NCI-H2171 treated with DMSO at 0.1 percent for 48 hours (cell line): Measurements from ENCODE around the gene CDKAL1.
A peak's percentile ranks its signal among the peaks of the same experiment; 100 is the strongest.
"Not testable (repeated sequence)": the region's sequence is repeated elsewhere in the genome, so short reads cannot be mapped to it uniquely, and the experiment has no call there.

Experiments used
- DNase-seq: peaks from one replicate; lab custom pipeline; 2025; lab: John Stamatoyannopoulos, UW

The CDKAL1 gene

DNA sequence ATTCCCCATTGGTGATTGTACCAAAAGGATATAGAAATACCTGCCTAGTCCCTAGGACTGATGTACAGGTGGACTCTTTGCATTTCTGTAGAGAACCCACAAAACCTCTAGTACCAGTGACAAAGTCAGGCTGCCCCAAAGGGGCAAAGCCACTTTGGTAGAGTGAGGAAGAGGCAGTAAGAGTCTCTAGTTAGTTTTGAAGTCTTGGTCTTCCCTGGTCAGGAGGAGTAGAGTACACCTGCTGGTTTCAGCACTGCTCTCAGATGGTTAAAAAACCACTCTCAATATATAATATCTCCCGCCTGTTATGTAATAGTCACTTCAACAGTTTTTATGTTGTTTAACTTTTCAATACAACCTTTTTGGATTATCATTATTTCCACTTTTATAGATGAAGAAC lies 344.9 kb downstream of the CDKAL1 start:
- no peak for DNase-seq

DNA sequence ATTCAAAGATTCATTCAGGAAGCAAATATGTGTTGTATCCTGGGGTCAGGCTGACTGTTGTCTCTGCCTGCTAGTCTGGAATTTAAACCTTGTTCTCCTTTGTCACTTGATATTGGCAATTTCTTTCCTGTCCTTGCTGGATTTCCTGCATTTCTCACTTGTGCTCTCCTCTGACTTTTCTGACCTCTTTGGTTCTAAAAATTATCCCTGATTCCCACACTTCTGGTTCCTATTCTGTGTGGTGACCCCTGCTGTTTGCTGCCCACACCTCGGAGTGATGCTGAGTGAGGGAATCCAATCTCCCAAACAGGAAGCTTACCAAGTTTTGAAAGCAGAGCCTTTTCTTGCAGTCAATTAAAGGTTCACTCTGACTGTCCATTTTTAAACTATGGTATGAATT lies 345.3 kb downstream of the CDKAL1 start:
- no peak for DNase-seq

DNA sequence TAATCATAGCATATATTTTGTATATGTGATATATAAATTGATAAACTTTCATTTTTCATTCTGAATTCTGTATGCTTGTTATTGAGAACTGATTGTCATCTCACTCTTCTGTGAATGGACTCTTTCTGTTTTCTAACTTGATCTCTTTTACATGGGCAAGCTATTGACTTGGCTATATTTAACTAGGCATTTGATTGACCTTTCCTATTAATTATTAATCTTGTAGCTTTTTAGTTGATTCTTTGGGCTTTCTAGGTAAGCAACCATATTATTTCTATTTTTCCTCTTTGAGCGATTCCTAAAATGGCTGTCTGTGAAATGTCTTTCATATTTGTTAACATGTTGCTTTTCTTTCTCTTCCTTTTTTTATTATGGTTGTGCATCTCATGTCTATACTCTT lies 347.1 kb downstream of the CDKAL1 start:
- no peak for DNase-seq

DNA sequence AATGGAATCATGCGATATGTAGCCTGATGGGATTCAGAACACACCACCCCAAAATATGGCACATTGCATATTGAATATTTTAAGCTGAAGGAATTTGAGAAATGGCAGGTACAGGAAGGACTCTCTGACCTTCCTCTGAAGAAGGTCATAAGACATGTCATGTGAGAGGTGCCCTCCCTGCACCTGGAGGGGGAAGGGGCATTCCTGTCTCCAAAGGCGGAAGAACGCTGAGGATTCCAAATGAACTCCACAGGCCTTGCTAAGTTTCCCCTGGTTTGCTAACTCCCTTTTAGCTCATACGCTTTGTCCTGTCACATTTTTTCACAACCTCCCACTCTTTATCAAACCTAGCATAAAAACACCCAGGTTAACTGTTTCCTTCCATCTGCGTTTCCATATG lies 347.8 kb downstream of the CDKAL1 start:
- peak; percentile 89 for DNase-seq

DNA sequence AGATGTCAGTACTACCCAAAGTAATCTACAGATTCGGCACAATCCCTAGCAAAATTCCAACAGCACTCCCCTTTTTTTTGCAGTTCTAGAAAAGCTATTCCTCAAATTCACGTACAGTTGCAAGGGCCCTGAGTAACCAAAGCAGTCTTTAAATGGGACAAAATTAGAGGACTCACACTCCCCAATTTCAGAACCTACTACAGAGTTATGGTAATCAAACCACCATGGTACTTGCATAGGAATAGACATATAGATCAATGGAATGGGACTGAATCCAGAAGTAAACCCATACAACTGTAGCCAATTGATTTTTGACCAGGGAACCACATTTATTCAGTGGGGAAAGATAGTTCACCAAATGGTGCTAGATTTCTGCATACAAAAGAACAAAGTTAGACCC lies 350.8 kb downstream of the CDKAL1 start:
- DNase-seq, result no peak

DNA sequence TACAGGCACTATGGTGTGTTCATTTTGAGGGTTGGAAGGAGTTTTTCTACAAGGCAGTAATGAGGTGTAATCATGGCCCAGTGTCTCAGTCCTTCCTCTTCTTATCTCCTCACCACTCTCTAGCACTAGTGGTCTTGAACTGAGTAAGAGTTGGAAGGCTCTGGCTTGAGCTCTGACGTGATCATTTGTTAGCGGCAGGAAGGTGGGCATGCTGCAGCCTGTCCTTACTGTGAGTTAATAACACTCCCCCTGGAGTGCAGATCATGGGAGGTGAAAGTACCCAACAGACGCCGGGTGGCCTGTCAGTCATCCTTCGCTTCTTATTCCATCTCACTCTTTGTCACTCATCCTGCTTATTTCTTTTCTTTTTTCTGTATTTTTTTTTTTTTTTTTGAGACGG lies 356.9 kb downstream of the CDKAL1 start:
- peak; percentile 74 for DNase-seq

DNA sequence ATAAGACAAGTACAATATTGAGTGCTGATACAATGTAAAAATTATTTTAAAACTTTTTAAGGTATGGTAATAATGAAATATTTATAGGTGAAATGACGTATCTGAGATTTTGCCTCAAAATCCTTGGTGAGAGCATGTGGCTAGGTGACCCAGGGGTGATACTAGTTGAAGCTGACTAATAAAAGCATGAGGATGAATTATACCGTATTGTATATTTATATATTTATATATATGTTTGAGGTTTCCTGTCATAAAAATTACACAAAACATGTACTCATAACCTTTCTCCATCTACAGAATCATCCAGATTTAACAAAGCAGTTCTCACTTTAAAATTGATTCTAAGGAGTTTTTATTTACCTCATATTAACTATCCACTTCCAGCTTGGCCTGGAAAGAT lies 358.1 kb downstream of the CDKAL1 start:
- DNase-seq, result no peak

DNA sequence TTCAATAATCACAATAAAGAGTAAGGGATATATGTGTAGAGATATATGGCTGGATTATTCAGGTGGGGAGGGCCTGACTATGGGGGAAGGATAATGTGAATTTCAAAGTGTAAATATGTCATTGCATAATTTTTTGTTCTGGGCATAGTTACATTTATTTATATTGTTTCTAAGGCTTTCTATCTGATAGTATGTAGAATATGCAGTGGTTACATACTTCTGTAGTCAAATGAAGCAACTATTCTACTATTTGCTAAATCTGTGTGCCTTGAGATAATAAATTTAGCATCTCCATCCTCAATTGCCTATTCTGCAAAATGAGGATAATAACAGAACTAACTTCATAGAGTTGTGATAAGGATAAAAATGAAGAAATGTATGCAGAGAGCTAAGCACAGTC lies 359.2 kb downstream of the CDKAL1 start:
- no peak for DNase-seq

DNA sequence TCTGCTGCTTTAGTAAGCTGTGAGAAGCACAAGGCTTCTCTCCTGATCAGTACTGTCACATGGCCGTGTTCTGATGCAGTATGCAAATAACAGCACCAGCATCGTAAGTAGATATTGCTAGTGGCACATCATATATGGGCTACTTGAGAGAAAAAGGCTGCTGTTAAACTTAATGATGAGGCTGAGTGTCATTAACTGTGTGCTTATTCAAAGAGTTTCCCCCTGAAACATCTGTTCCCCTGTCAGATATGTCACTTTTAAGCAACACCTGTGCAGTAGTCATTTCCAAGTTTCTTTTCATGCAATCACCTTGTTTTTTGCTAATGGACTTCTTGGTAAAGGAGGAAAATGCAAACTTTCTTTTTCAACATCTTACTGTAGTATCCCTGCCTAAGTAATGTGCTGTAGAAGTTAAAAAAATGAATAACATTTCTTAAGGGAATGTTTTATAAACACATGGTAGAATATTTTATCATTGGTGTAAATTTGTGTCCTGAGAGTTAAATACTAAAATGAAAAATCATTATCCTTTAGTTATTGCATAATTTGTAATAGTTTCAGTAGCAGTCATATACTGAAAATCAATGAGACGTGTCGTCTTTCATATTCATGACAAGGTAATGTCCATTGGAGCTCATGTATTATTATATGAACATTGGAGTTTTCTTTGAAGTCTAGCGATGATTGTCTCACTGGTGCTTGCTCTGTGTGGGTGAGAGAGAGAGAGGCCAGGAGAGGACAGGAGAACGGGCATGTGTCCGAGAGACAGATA lies 366.3 kb downstream of the CDKAL1 start:
- peak; percentile 92 for DNase-seq

DNA sequence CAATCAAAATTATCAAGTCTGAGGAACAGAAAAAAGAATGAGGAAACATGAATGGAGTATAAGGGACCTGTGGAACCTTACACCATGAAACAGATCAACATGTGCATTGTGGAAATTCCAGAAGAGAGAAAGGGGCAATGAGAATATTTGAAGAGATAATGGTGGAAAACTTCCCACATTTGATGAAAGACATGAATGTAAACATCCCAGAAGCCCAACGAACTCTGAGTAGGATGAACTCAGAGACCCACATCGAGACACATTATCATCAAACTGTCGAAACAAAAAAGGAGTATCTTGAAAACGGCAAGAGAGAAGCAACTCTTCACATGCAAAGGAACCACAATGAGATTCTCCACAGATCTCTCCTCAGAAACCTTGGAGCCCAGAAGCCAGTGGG lies 371.1 kb downstream of the CDKAL1 start:
- no peak for DNase-seq

DNA sequence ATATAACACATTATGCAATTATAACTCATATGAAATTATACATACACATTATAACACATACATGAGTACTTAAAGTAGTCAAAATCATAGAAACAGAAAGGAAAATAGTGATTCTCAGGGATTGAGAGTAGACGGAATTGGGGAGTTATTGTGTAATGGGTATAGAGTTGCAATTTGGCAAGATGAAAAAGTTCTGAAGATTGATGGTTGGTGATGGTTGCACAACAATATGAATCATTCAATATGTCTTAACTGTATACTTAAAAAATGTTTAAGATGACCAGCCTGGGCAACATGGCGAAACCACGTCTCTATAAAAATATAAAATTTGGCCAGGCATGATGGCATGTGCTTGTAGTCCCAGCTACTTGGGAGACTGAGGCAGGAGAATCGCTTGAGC lies 372.7 kb downstream of the CDKAL1 start:
- no peak for DNase-seq

DNA sequence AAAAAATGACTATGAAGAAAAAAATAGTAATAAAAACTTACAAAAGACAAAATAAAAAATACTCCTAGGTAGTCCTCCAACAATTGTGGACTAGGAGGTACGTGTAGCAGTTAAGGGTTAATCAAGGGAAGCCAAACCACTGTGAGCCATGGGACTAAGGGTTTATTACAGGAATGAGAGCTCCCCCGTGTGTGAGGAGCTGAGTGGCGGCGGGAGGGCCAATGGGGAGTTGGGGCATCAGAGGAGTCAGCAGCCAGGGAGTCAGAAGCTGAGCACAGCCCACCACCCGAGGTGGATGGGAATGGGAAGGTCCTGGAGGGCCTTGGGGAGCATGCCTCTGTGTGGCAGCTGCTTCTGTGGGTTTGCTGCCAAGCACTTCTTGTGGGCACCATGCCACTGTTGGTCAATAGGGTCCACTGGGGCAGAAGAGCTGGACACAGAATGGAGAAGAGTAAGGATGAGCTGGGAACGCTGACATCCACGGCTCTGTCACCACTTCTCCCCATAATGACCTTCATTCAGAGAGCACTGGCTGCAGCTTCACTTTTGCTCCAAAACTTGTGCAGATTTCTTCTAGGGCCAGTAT lies 373.3 kb downstream of the CDKAL1 start:
- DNase-seq, result no peak

DNA sequence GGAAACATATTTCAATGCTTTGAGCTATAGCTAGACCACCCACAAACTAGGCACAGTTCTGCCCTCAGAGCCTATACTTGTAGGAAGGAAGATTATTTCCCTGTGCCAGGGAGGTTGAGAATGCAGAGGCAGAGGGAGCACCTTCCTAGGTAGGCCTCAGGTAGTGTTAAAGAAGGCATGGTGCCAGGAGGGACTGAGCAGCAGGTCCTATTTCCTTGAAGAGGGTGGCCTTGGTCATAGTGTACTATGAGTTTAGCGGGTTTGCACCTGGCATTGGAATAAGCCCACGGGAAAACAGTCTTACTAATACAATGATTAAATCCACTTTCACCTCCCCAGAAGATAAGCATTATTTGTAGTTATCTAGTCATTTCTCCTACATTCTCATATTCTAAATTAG lies 375.4 kb downstream of the CDKAL1 start:
- DNase-seq, result no peak

DNA sequence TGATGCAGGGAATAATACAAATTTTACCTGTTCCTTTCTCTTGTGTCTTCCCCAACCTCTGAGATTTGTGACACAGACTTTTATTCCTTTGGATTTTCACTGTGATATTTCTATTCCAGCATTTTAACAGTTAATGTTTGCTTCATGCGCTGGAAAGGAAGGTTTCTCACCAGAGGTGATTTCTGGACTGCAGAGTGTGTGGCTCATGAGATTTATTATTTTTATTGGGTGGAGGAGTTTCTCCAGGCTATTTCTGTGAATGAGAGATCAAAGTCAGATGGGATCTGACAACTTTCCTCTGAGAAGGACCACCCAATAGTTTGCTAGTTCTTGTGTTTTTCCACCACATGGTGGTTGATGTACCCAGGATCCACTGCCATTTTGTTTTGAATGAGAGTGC lies 377.5 kb downstream of the CDKAL1 start:
- no peak for DNase-seq

DNA sequence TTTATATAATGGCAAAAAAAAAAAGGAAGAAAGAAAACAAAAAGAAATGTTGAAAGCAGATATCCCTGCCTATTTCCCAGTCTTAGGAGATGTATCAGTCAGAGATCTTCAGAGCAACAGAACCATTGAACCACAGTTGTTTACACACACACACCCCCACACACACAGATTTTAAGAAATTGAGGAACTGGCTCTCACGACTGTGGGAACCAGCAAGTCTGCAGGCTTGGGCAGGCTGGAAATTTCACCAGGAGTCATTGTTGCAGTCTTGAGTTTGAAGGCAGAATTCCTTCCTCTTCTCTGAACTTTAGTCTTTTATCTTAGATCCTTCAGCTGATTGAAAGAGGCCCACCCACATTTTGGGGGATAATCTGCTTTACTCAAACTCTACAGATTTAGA lies 380.9 kb downstream of the CDKAL1 start:
- no peak for DNase-seq

DNA sequence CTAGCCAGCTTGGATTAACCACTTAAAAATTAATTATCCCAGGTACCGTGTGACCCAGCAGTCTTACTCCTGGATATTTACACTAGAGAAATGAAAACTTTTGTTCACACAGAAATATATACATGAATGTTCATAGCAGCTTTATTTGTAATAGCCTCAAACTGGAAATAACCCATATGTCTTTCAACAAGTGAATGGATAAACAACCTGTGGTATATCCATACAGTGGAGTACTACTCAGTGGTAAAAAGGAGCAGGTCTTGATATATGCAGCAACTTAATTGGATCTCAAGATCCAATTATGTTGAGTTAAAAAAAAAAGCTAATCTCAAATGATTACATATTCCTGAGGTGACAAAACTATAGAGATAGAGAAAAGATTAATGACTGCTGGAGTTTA lies 381.4 kb downstream of the CDKAL1 start:
- no peak for DNase-seq

DNA sequence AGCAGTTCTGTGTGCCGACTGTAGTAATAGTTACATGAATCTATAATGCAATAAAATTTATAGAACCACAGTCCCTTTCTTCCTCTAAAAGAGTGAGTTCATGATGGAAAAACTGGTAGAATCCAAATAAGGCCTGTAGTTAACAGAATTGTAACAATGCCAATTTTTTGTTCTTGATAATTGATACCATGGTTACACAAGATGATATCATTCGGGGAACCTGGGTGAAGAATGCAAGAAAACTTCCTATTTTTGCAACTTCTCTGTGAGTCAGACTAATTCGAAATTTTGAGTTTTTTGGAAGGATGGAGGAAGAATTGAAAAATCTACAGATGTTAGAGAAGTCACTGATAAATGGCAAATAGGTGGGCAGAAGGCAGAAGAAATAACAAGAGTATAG lies 381.8 kb downstream of the CDKAL1 start:
- no peak for DNase-seq

DNA sequence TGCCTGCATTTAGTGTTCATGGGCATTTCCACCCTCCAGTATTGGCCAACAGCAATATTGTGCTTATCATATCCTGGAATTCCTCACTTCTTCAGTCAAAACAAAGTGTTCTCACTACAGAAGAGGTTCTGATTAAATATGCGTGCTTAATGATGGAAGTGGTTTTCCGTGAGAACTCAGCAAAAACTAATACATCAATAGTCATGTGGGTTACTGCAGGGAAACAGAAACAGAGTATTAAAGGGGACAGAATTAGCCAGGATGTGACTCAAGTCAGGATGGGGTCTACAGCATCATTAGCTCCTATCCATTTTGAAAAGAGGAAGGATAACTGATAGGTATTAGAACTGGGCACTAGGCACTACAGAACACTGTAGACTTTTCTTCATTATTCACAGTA lies 384.6 kb downstream of the CDKAL1 start:
- DNase-seq, result no peak

DNA sequence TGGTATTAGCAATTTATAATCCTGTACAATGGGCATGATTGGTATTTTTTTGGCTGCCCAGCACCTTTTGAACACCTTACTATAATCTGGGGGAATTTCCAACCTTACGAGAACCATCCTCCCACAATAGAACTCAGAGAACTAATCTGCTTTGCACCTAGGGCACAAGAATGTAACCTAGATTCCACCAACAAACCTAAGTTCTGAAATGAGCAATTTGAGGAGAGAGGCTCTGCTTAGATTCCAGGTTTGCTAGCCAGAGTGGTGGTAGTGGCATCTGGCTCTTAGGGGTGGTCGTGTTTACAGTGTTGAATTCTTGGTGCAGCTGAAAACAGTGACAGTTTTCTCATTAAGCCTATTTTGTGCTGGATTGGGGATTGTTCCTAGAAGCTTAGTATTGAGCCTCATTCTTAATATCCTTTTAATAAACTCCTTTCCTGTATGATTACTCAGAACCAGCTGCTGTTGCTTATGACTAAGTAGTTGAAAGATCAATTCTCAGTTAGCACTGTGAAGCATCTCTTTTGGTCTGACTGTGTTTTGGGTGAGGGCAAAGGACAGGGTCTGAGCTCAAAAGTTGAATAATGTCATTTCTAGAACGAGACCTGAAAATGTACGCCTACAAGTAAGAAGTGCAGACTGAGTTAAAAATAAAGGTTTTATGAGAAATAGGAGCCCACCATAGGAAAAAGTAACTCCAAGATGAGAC lies 385.6 kb downstream of the CDKAL1 start:
- DNase-seq, result no peak

DNA sequence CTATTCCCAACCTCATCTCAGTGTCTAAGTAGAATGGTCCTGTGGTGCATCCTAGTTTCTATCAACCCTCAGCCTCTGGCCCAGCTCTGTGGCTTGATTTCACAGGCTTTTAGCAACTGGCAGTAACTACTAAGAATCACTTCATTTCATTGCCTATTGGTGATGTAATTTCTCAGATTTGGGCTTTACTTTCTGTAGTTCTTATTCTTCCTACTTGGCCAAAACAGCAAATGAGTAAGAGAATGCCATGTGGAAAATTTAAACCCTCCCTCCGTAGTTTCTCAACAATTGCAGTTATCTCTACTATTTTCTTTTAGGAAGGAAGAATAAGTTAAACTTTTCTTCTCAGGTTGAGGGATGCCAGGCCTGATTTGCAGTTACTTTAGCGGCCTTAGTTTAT lies 387.3 kb downstream of the CDKAL1 start:
- no peak for DNase-seq

DNA sequence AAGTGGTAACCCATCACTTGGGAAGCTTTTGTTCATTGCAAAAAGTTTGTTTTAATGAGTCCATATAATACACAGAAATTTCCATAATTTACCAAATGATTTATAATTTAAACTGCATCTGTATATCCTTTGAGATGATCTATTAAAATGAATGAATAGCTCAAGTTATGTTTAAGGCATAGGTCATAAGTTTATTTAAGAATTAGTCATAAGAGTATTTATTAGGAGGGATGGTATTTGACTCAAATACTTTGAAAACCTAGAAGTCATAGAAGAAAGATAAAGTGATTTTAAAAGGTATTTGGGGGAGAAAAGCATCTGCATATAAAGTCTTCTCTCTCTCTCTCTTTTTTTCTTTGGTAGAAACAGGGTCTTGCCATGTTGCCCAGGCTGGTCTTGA lies 388.5 kb downstream of the CDKAL1 start:
- no peak for DNase-seq

DNA sequence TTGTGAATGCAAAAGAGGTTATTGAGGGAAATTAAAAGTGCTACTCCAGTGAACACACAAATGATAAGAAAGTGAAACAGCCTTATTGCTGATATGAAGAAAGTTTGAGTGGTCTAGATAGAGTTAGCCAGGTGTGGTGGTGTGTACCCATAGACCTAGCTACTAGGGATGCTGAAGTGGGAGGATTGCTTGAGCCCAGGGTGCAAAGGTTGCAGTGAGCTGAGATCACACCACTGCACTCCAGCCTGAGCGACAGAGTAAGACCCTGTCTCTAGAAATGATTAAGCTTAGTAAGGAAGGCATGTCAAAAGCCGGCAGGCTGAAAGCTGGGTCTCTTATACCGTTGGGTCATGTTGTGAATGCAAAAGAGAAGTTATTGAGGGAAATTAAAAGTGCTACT lies 389.8 kb downstream of the CDKAL1 start:
- DNase-seq, result not testable (repeated sequence)

DNA sequence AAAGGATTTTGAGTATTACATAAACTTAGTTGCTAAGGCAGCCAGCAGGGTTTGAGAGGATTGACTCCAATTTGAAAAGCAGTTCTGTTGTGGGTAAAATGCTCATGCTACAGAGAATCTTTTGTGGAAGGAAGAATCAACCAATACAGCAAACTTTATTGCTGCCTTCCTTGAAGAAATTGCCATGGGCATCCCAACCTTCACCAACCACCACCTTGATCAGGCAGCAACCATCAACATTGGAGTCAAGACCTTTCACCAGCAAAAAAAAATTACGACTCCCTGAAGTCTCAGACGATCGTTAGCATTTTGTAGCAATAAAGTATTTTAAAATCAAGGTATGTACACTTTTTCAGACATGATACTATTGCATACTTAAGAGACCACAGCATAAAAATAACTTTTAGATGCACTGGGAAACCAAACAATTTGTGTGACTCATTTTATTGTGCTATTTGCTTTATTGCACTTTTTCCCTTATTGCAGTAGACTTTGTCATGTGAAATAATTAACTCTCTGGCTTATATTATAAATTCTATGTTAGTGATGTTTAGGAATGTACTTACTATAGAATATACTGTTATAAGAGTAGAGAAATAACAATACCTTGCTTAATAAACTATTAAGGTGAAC lies 390.8 kb downstream of the CDKAL1 start:
- no peak for DNase-seq
